Sigmoid colon (tissue), 4 donors: ENCODE results near the gene TCF12.

ENCODE experiments used
- EP300 ChIP-seq, 4 donors: sonication (generic); formaldehyde crosslinking; IDR thresholded peaks; one replicate each; pipeline ENCODE4 v1.6.1; 2017; ENCODE audit warnings: antibody characterized with exemption in 4 of 4
- POLR2A ChIP-seq, 2 donors: fragments of 450-650 bp; IDR thresholded peaks; one replicate each; pipeline ENCODE4 v1.6.1; 2016; ENCODE audit warnings: antibody characterized with exemption in 2 of 2, mild to moderate bottlenecking in 2 of 2, moderate library complexity in 2 of 2
- POLR2AphosphoS5 ChIP-seq, 4 donors: sonication (generic); formaldehyde crosslinking; IDR thresholded peaks; one replicate each; pipeline ENCODE4 v1.6.1; 2017; ENCODE audit warnings: antibody characterized with exemption in 4 of 4
- TF ChIP-seq, protein P1 (sequence below), 4 experiments: fragments of 450-650 bp in 3 of 4; fragments of 200-600 bp in 1 of 4; IDR thresholded peaks; one replicate each; pipeline ENCODE4 v1.5.1; 2016 to 2019; ENCODE audit warnings: antibody characterized with exemption in 4 of 4, mild to moderate bottlenecking in 3 of 4, moderate library complexity in 2 of 4

DNA sequence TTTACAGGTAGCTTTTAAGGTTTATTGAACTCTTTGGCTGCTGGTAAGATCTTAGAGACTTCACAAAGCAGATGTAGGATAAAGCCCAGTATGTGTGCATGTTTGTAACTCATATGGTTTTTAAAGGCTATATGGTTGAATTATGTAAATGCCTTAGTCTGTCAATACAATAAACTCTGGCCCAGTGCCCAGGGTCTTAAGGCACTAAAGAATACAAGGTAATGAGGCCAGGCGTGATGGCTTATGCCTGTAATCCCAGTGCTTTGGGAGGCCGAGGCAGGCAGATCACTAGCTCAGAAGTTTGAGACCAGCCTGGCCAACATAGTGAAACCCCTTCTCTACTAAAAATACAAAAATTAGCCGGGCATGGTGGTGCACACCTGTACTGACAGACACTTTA lies 287.6 kb downstream of the TCF12 start:
- TF ChIP-seq POLR2AphosphoS5 (IDR thresholded peaks at IDR 0.05) (no peak), POLR2A (IDR thresholded peaks at IDR 0.05) (no peak), EP300 (IDR thresholded peaks at IDR 0.05) (no peak)
- TF ChIP-seq, protein P1, sequence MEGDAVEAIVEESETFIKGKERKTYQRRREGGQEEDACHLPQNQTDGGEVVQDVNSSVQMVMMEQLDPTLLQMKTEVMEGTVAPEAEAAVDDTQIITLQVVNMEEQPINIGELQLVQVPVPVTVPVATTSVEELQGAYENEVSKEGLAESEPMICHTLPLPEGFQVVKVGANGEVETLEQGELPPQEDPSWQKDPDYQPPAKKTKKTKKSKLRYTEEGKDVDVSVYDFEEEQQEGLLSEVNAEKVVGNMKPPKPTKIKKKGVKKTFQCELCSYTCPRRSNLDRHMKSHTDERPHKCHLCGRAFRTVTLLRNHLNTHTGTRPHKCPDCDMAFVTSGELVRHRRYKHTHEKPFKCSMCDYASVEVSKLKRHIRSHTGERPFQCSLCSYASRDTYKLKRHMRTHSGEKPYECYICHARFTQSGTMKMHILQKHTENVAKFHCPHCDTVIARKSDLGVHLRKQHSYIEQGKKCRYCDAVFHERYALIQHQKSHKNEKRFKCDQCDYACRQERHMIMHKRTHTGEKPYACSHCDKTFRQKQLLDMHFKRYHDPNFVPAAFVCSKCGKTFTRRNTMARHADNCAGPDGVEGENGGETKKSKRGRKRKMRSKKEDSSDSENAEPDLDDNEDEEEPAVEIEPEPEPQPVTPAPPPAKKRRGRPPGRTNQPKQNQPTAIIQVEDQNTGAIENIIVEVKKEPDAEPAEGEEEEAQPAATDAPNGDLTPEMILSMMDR (IDR thresholded peaks at IDR 0.05), result no peak
